Smooth muscle cell (in vitro differentiated cells): ENCODE data around the gene AGT. TPM values are rescaled to one million over a fixed set of nuclear protein-coding genes. Genes with fewer than 3 reads are reported as not detected.
"Not testable (repeated sequence)": the region's sequence is repeated elsewhere in the genome, so short reads cannot be mapped to it uniquely, and the experiment has no call there.

ENCODE experiments used
- DNase-seq: peaks from one replicate; lab custom pipeline; 2025; ENCODE audit not compliant: unreplicated experiment; lab: John Stamatoyannopoulos, UW
- H2AFZ ChIP-seq: fragments of 200-600 bp; sonication (generic); 2 replicates; pipeline ENCODE4 v1.6.0; 2016; ENCODE audit warnings: antibody characterized with exemption, low read depth, mild to moderate bottlenecking
- H3F3A ChIP-seq: fragments of 200-600 bp; sonication (generic); 2 replicates; pipeline ENCODE4 v1.6.0; 2017; ENCODE audit warnings: antibody characterized with exemption, low read depth
- H3K27ac ChIP-seq: fragments of 200-600 bp; sonication (generic); 2 replicates; pipeline ENCODE4 v1.5.1; 2016; ENCODE audit warnings: low read depth, mild to moderate bottlenecking
- H3K27me3 ChIP-seq: fragments of 200-600 bp; sonication (generic); 2 replicates; pipeline ENCODE4 v1.6.1; 2016; ENCODE audit warnings: low read depth, mild to moderate bottlenecking
- H3K36me3 ChIP-seq: fragments of 200-600 bp; sonication (generic); 2 replicates; pipeline ENCODE4 v1.5.1; 2016; ENCODE audit warnings: low read depth
- H3K4me1 ChIP-seq: fragments of 200-600 bp; sonication (generic); 2 replicates; pipeline ENCODE4 v1.5.1; 2016; ENCODE audit warnings: low read depth
- H3K4me2 ChIP-seq: fragments of 200-600 bp; sonication (generic); 2 replicates; pipeline ENCODE4 v1.6.0; 2016; ENCODE audit warnings: mild to moderate bottlenecking
- H3K4me3 ChIP-seq: fragments of 200-600 bp; sonication (generic); 2 replicates; pipeline ENCODE4 v1.5.1; 2016; ENCODE audit warnings: mild to moderate bottlenecking
- H3K79me2 ChIP-seq: fragments of 200-600 bp; sonication (generic); 2 replicates; pipeline ENCODE4 v1.6.0; 2016; ENCODE audit warnings: low read depth, mild to moderate bottlenecking
- H3K9ac ChIP-seq: fragments of 200-600 bp; sonication (generic); 2 replicates; pipeline ENCODE4 v1.6.0; 2016; ENCODE audit warnings: low read depth
- H3K9me3 ChIP-seq: fragments of 200-600 bp; sonication (generic); replicated peaks from 2 replicates; pipeline ENCODE4 v1.5.1; 2016; ENCODE audit warnings: low read depth
- H4K20me1 ChIP-seq: fragments of 200-600 bp; sonication (generic); 2 replicates; pipeline ENCODE4 v1.6.0; 2016; ENCODE audit warnings: low read depth
- WGBS: methylation state at CpG from one replicate; pipeline ENCODE4 v1.1.7; 2016; ENCODE audit warnings: low lambda C conversion rate; 5-methylcytosine and 5-hydroxymethylcytosine counted together
- polyA plus RNA-seq: library from polyadenylated mRNA; unstranded; fragments of >200 nt; fragmentation: Nextera tagmentation; extraction: Ambion mirVana; gene quantifications from 2 replicates; pipeline ENCODE4 v1.2.1, GENCODE V29; 2016
- total RNA-seq: library from RNA; depleted of rRNA; stranded (reverse); fragments of >200 nt; gene quantifications from 2 replicates; pipeline ENCODE4 v1.2.3, GENCODE V29; 2014
- TF ChIP-seq, protein P1 (sequence below): fragments of 200-600 bp; sonication (generic); IDR thresholded peaks from 2 replicates; pipeline ENCODE4 v1.5.1; 2017; ENCODE audit warnings: borderline replicate concordance, mild to moderate bottlenecking, antibody characterized with exemption; ENCODE audit not compliant: insufficient read depth, poor library complexity, severe bottlenecking

The AGT gene
- total and polyA plus RNA-seq, 2 experiments from 2014 or later: 0.31 to 3.0 TPM

DNA sequence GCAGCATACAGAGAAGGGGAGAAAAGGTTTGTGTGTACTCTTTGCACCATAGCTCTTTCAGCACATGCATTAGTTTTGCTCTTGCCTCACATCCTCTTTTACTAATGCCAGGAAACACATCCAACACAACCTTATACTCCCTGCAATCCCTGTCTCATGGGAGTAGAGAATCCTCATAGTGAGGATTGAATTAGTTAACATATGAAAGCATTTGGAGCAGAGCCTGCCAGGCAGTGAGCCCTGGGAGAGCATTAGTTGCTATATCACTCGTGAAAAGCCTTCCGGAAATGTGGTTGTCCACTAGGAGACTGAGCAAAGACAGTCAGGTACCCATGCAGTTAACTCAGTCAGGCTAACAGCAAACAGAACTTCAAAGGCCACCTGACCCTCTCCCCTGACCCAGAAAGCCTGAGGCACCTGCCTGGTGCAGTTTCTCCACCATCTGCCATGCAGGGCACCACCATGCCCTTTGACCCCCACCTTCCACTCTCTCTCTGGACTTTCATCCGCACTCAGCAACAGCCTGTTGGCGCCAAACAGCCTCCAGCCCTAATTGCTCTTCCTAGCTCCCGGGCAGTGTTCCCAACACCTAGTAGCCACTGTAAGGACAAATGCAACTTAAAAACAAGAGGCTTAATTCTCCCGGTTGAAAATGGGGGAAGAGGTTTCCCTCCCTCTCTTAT, 14.9 kb upstream of the AGT start:
- H3K79me2 ChIP-seq: no peaks in the 10 kb centered on the region
- TF ChIP-seq, protein P1, sequence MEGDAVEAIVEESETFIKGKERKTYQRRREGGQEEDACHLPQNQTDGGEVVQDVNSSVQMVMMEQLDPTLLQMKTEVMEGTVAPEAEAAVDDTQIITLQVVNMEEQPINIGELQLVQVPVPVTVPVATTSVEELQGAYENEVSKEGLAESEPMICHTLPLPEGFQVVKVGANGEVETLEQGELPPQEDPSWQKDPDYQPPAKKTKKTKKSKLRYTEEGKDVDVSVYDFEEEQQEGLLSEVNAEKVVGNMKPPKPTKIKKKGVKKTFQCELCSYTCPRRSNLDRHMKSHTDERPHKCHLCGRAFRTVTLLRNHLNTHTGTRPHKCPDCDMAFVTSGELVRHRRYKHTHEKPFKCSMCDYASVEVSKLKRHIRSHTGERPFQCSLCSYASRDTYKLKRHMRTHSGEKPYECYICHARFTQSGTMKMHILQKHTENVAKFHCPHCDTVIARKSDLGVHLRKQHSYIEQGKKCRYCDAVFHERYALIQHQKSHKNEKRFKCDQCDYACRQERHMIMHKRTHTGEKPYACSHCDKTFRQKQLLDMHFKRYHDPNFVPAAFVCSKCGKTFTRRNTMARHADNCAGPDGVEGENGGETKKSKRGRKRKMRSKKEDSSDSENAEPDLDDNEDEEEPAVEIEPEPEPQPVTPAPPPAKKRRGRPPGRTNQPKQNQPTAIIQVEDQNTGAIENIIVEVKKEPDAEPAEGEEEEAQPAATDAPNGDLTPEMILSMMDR: no peak
- no peaks in the 10 kb centered on the region for H3K9me3 ChIP-seq
- 55% methylated on average over 6 of the region's 6 CpGs for WGBS
- no peaks in the 10 kb centered on the region for H3K36me3 ChIP-seq
- H3K4me1 ChIP-seq: no peaks in the 10 kb centered on the region
- H3F3A ChIP-seq: no peaks in the 10 kb centered on the region
- H2AFZ ChIP-seq: no peak overlapping the region
- H3K4me2 ChIP-seq: no peak overlapping the region
- no peak overlapping the region for H3K4me3 ChIP-seq
- no peak for DNase-seq
- H3K27me3 ChIP-seq: no peaks in the 10 kb centered on the region
- H4K20me1 ChIP-seq: no peaks in the 10 kb centered on the region
- H3K27ac ChIP-seq: no peak overlapping the region
- no peak overlapping the region for H3K9ac ChIP-seq

DNA sequence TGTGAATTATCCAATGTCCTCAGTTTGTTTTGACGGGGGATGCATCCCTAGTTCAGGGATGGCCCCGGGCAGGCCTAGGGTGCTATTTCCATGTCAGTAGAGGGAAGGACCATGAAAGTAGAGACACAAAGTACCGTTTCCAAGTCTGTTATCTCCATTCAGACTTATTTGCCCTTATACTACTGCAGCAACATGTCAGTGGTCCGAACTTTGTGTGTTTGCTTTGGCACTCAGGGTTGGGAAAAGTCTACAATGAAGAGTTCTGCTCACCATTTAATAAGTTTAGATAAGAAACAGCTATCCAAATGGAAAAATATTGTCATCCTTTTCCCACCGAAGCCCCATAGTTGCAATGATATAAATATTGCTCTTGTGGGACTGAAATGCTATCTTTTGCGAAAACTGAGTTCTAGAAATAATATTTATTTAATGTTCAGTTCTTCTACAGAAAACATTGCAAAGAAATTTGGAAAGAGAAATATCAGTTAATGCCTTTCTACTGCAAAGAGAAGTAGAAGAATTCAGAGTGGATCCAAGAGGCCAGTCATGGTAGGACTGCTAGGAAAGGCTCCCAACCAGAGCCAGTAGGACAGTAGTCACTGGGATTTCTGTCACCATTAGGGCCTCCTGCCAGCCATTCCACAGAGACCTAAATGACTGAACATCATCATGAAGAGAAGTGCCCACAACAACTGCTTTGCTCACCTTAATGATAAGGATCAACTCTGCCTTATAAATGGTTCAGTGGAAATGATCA, 11.5 kb upstream of the AGT start:
- Histone ChIP-seq H3K4me1 (no peaks in the 10 kb centered on the region), H3K4me2 (no peak overlapping the region), H3K9me3 (no peaks in the 10 kb centered on the region), H4K20me1 (no peaks in the 10 kb centered on the region), H3K27ac (no peak overlapping the region), H3K9ac (no peak overlapping the region), H2AFZ (no peak overlapping the region), H3F3A (no peaks in the 10 kb centered on the region), H3K36me3 (no peaks in the 10 kb centered on the region), H3K4me3 (no peak overlapping the region), H3K27me3 (no peaks in the 10 kb centered on the region), H3K79me2 (no peaks in the 10 kb centered on the region)
- TF ChIP-seq, protein P1: no peak
- DNase-seq: no peak
- WGBS: 92% methylated on average over 6 of the region's 6 CpGs

DNA sequence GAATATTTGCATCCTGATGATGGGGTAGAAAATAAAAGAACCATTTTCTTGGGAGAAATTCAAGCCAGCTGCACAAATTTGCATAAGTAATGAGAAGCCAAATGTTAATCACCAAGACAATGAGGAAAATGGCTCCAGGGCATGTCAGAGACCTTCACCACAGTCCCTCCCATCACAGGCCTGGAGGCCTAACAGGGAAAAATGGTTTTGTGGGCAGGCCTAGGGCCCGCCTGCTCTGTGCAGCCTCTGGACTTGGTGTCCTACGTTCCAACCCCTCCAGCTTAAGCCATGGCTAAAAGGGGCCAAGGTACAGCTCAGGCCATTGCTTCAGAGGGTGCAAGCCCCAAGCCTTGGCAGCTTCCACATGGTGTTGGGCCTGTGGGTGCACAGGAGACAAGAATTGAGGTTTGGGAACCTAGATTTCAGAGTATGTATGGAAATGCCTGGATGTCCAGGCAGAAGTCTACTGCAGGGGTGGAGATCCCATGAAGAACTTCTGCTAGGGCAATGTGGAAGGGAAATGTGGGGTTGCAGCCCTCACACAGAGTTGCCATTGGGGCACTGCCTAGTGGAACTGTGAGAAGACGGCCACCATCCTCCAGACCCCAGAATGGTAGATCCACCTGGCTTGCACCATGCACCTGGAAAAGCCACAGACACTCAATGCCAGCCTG, 8.1 kb upstream of the AGT start:
- H2AFZ ChIP-seq, H3K4me3 ChIP-seq, H3F3A ChIP-seq, H3K4me1 ChIP-seq, H3K9ac ChIP-seq, H3K4me2 ChIP-seq, H3K36me3 ChIP-seq, DNase-seq, H3K9me3 ChIP-seq, H3K27ac ChIP-seq, H3K79me2 ChIP-seq, H3K27me3 ChIP-seq, H4K20me1 ChIP-seq: not testable (repeated sequence)
- 90% methylated on average over 3 of the region's 3 CpGs for WGBS

DNA sequence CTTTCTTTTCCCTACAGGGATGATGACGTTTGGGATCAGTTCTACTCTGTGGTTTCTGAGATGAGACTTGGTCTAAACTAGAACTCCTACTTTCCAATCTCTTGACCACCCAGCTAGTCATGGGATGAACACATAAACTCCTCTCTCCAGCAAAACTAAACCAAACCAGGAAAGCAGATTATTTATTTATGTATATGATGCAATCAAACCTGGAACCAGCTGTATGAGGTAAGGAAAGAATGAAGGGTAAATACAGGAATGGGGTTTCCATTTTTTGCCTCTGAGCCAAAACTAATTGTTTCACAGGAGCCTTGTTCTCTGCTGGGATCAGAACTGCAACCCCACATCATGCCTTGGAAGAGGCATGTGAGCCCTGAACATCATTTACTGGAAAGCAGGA, 3.3 kb upstream of the AGT start:
- WGBS: 88% methylated on average over 1 of the region's 1 CpG
- no peak overlapping the region for H3K4me2 ChIP-seq
- H3K79me2 ChIP-seq: no peaks in the 10 kb centered on the region
- H3K9ac ChIP-seq: no peak overlapping the region
- H3F3A ChIP-seq: no peaks in the 10 kb centered on the region
- H3K4me1 ChIP-seq: no peaks in the 10 kb centered on the region
- no peak overlapping the region for H2AFZ ChIP-seq
- no peaks in the 10 kb centered on the region for H4K20me1 ChIP-seq
- H3K36me3 ChIP-seq: no peaks in the 10 kb centered on the region
- H3K4me3 ChIP-seq: no peak overlapping the region
- no peaks in the 10 kb centered on the region for H3K9me3 ChIP-seq
- no peak overlapping the region for H3K27ac ChIP-seq
- H3K27me3 ChIP-seq: no peaks in the 10 kb centered on the region
- DNase-seq: no peak
- TF ChIP-seq, protein P1: no peak

DNA sequence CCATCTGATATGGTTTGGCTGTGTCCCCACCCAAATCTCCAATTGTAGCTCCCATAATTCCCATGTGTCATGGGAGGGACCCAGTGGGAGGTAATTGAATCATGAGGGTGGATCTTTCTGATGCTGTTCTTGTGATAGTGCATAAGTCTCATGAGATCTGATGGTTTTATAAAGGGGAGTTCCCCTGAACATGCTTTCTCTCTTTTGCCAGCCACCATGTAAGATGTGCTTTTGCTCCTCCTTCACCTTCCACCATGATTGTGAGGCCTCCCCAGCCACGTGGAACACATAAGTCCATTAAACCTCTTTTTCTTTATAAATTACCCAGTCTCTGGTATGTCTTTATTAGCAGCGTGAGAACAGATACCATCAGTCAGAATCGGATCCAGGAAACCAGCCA, 2.5 kb upstream of the AGT start:
- not testable (repeated sequence) for H3K27ac ChIP-seq, H3F3A ChIP-seq, H3K4me3 ChIP-seq, H3K4me1 ChIP-seq, H4K20me1 ChIP-seq, H3K9me3 ChIP-seq, H3K36me3 ChIP-seq, DNase-seq, H3K4me2 ChIP-seq, H3K27me3 ChIP-seq, H2AFZ ChIP-seq, H3K9ac ChIP-seq, H3K79me2 ChIP-seq
- 55% methylated on average over 3 of the region's 3 CpGs for WGBS
